Body of pancreas (tissue), 4 donors: ENCODE results near the gene GIMAP6. TPM values are rescaled to one million over a fixed set of nuclear protein-coding genes. Genes with fewer than 3 reads are reported as not detected.

Experiments
- ATAC-seq: fragments of 150-250 bp; one replicate; pipeline ENCODE4 v1.9.1; 2016
- DNase-seq, 4 donors: peaks; one replicate each; pipeline ENCODE4 v3.0.0-alpha.2; 2019
- H3K27ac ChIP-seq, 4 donors: fragments of 200-600 bp; sonication (generic); 1 replicate in 3 of 4; 2 replicates in 1 of 4; pipeline versions ENCODE4 v1.5.1 to v1.6.1; 2016 to 2019; ENCODE audit warnings: mild to moderate bottlenecking in 1 of 4, mixed read lengths in 1 of 4, moderate library complexity in 1 of 4
- H3K27me3 ChIP-seq, 2 donors: fragments of 200-600 bp; sonication (generic); one replicate each; pipeline ENCODE4 v1.6.0; 2016; ENCODE audit warnings: mild to moderate bottlenecking in 1 of 2
- H3K36me3 ChIP-seq, 2 donors: fragments of 200-600 bp; sonication (generic); replicated peaks in 1 of 2; 2 replicates each; pipeline ENCODE4 v1.5.1; 2016; ENCODE audit warnings: low read depth in 2 of 2; ENCODE audit not compliant: insufficient read depth in 1 of 2
- H3K4me1 ChIP-seq: fragments of 200-600 bp; sonication (generic); one replicate; pipeline ENCODE4 v1.6.0; 2016
- H3K4me3 ChIP-seq, 2 donors: fragments of 200-600 bp; sonication (generic); 1 replicate in 1 of 2; 2 replicates in 1 of 2; pipeline ENCODE4 v1.5.1; 2016 to 2019
- H3K9me3 ChIP-seq, 3 donors: fragments of 200-600 bp; sonication (generic); 1 replicate in 2 of 3; 2 replicates in 1 of 3; pipeline ENCODE4 v1.5.1; 2016
- CTCF ChIP-seq, 7 experiments: fragments of 450-650 bp in 4 of 7; fragments of 200-600 bp in 3 of 7; sonication (generic) in 3 of 7; IDR thresholded peaks; one replicate each; pipeline ENCODE4 v1.5.1; 2016 to 2019; ENCODE audit warnings: antibody characterized with exemption in 7 of 7
- POLR2A ChIP-seq, 3 donors: fragments of 450-650 bp; IDR thresholded peaks; one replicate each; pipeline ENCODE4 v1.6.1; 2016; ENCODE audit warnings: antibody characterized with exemption in 3 of 3, mild to moderate bottlenecking in 2 of 3
- WGBS, 2 donors: methylation state at CpG; one replicate each; pipeline ENCODE4 v1.1.5; 2017; 5-methylcytosine and 5-hydroxymethylcytosine counted together
- intact Hi-C: fragments of 100-400 bp; cut with DNase I; formaldehyde crosslinking; loops from one replicate; pipeline ENCODE4 v1.15.1; 2023
- total RNA-seq, 2 donors: library from RNA; depleted of rRNA; stranded (reverse); fragments of >200 nt; gene quantifications; one replicate each; pipeline ENCODE4 v1.1.0, GENCODE V29; 2016

The GIMAP6 gene
- total RNA-seq, 2 donors from 2014 or later, result 8.6 to 10.6 TPM

- no peaks in the 10 kb centered on the region for H3K36me3 ChIP-seq
- DNase-seq (peak in 2 of 4 donors; percentile 15 to 20), ATAC-seq (peak; percentile 55)
- intact Hi-C loops, result no loop called here
- WGBS, 2 donors, result 68 to 70% methylated on average over 8 of the region's 8 CpGs
- no peaks in the 10 kb centered on the region for H3K9me3 ChIP-seq
- peak in 2 of 3 donors; percentile 11 to 40 for TF ChIP-seq POLR2A (IDR thresholded peaks at IDR 0.05)
- no peak for TF ChIP-seq CTCF (IDR thresholded peaks at IDR 0.05)
- no peaks in the 10 kb centered on the region for H3K27me3 ChIP-seq
- H3K4me3 ChIP-seq, result no peak overlapping the region
- peak overlapping the region in 2 of 4 donors; percentile 37 to 38 for H3K27ac ChIP-seq
- no peaks in the 10 kb centered on the region for H3K4me1 ChIP-seq
Observed at GRCh38 chr7:150631084-150631826, 930 bp downstream of the GIMAP6 start.

GRCh38 chr7:150629347-150629746 lies 2.8 kb downstream of the GIMAP6 start:
- 74 to 79% methylated on average over 9 of the region's 9 CpGs for WGBS, 2 donors
- no peaks in the 10 kb centered on the region for H3K9me3 ChIP-seq
- H3K27ac ChIP-seq, result peak overlapping the region in 1 of 4 donors; percentile 17
- TF ChIP-seq CTCF (IDR thresholded peaks at IDR 0.05) (no peak), POLR2A (IDR thresholded peaks at IDR 0.05) (peak in 2 of 3 donors; percentile 15 to 22)
- H3K36me3 ChIP-seq, result no peaks in the 10 kb centered on the region
- no peaks in the 10 kb centered on the region for H3K4me1 ChIP-seq
- DNase-seq (no peak), ATAC-seq (peak; percentile 38)
- H3K27me3 ChIP-seq, result no peaks in the 10 kb centered on the region
- intact Hi-C loops, result no loop called here
- H3K4me3 ChIP-seq, result no peak overlapping the region

- no peaks in the 10 kb centered on the region for H3K36me3 ChIP-seq
- DNase-seq, result no peak
- no peaks in the 10 kb centered on the region for H3K27me3 ChIP-seq
- H3K4me3 ChIP-seq, result no peak overlapping the region
- no peak for ATAC-seq
- WGBS, 2 donors, result 83 to 92% methylated on average over 14 to 18 of the region's 18 CpGs
- no peak overlapping the region for H3K27ac ChIP-seq
- no peaks in the 10 kb centered on the region for H3K4me1 ChIP-seq
- TF ChIP-seq POLR2A (IDR thresholded peaks at IDR 0.05) (no peak), CTCF (IDR thresholded peaks at IDR 0.05) (no peak)
- no peaks in the 10 kb centered on the region for H3K9me3 ChIP-seq
- intact Hi-C loops, result no loop called here
Observed at GRCh38 chr7:150627959-150628358, 4.2 kb downstream of the GIMAP6 start.

- intact Hi-C loops, result no loop called here
- no peaks in the 10 kb centered on the region for H3K27me3 ChIP-seq
- no peak for ATAC-seq
- no peak overlapping the region for H3K27ac ChIP-seq
- H3K36me3 ChIP-seq, result no peaks in the 10 kb centered on the region
- DNase-seq, result no peak
- H3K4me3 ChIP-seq, result no peak overlapping the region
- H3K9me3 ChIP-seq, result no peaks in the 10 kb centered on the region
- TF ChIP-seq CTCF (IDR thresholded peaks at IDR 0.05) (no peak), POLR2A (IDR thresholded peaks at IDR 0.05) (no peak)
- no peaks in the 10 kb centered on the region for H3K4me1 ChIP-seq
- 55 to 76% methylated on average over 4 of the region's 4 CpGs for WGBS, 2 donors
Observed at GRCh38 chr7:150626696-150627095, 5.5 kb downstream of the GIMAP6 start.

GRCh38 chr7:150621376-150621775 lies 10.8 kb downstream of the GIMAP6 start:
- intact Hi-C loops, result no loop called here
- Histone ChIP-seq H3K27me3 (no peaks in the 10 kb centered on the region), H3K4me3 (no peak overlapping the region), H3K36me3 (no peaks in the 10 kb centered on the region), H3K27ac (no peak overlapping the region), H3K9me3 (no peaks in the 10 kb centered on the region), H3K4me1 (no peaks in the 10 kb centered on the region)
- DNase-seq (no peak), ATAC-seq (no peak)
- WGBS, 2 donors, result 67 to 73% methylated on average over 1 of the region's 1 CpG
- TF ChIP-seq POLR2A (IDR thresholded peaks at IDR 0.05), result no peak
- no peak for TF ChIP-seq CTCF (IDR thresholded peaks at IDR 0.05)
